GM19452 (cell line): ENCODE measurements around the gene ZNF536.

ENCODE experiments used
- ATAC-seq: cut with Tn5 transposase; IDR thresholded peaks from one replicate; pipeline ENCODE4 v1.9.1; 2021; ENCODE audit not compliant: unreplicated experiment

The ZNF536 gene

DNA sequence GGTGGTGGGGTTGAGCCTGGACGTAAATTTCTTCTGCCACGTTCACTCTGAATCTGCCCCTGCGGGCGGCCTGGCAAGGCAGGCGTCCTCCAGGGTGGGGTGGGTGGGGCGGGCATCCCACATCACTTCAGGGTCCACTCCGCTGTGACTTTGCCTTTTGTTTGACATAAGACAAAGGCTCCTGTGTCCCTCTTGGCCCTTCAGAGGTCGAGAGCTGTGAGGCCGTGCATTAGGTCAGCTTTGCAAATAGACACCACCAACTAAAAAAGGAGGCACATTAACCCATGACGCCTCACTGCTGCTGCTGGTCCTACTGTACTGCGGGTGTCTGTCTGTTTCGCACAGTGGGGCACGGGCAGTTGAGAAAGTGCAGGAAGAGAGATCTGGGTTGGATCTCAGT, 10.5 kb upstream of the ZNF536 start:
- ATAC-seq: no peak

DNA sequence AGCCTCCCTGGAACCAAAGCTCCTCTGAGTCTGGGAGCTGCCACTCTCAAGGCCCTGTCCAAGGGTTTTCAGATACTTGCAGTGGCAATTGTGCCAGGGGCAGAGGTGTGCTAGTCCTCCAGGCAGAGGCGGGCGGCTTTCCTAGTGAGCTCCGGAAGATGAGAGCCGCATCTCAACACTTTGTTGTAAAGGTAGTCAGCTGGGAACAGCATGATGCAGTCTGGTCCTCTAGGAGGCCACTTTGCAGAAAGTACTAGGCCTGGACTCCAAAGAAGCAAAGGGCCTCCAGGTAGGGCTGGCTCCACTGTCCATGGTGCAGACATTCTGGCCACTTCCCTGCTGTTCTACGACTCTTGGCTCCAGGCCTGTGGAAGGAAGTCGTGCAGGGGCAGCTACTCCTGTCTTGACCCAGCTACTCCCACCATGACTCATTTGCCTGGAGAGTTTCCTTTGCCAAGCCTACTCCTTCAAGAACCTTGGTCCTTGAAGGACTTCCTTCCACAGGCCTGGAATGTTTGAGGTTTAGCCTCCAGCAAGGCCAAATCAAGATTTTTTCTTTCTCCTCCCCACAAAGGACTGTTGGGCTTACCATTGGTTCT, 9.9 kb upstream of the ZNF536 start:
- no peak for ATAC-seq

DNA sequence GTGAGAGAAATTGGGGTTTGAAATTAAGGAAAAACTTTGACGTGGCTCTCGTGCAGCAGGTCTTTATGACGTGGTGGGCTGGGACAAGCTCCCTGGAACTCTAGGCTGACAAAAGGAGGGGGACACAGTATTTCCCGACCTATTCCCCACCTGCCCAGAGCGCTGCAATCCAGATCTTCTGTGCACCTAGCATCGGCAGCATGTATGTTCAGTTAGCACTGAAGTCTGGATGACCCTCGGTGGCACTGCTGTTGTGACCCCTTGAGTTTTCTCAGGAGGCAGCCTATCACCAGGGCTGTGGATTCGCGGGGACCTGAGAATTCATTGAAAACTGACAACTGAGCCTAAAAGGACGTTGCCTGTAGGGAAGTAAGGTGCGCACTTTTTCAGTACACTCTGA, 9.1 kb upstream of the ZNF536 start:
- ATAC-seq: no peak

DNA sequence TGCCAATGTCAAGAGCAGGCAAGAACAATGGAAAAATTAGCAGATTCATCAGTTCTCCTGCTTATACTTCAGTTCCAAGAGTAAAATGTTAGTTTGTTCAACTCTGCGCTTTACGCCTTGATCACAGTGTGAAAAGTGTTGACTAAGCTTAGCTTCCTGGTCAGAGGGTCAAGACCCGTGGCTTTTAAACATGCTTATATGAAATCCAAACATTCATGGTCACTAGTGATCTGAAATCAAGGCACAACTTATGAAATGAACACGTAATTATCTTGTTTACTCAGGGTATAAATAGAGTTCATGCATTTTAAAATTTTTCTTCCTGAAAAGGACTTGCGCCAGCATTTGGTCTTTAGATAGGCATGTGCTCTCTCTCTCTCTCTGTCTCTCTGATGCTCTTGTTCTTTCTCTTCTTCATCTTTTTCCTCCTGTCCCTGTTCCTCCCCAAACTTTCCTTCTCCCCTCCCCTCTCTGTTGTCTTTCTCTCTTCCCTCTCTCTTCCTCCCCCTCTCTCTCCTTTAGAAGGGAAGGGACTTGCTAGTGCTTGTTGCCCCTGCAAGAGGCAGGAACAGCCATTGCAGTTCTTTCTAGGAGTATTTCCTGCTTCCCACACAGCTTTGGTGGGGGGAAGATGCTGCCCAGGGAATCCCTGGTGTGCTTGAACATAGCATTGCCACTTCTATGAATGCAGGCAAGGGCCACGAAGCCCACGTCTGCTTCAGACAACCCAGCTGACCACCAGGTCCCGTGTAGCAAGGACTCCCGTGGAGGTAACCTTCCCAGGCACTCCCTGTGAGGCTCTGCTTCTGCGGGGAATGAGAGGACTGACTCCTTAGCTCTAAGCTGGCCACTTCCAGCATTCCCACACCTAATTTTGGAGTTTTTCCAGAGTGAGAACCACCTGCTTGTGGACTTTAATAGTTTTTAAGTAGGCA, 7.1 kb upstream of the ZNF536 start:
- ATAC-seq: no peak

DNA sequence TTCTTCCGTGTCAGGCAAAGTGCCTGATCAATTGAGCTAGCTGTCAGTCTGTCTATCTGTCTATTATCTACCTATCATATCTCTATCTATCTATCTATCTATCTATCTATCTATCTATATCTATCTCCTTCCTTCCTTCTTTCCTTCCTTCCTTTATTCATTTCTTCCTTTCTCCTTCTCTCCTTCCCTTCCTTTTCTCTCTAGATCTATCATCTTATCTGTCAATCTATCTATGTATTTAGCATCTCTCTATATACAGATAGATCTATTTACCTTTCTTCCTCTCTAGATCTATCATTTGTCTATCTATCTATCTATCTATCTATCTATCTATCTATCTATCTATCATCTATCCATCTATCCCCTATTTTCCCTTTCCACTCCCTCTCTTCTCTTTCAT, 5.9 kb upstream of the ZNF536 start:
- ATAC-seq: no peak

DNA sequence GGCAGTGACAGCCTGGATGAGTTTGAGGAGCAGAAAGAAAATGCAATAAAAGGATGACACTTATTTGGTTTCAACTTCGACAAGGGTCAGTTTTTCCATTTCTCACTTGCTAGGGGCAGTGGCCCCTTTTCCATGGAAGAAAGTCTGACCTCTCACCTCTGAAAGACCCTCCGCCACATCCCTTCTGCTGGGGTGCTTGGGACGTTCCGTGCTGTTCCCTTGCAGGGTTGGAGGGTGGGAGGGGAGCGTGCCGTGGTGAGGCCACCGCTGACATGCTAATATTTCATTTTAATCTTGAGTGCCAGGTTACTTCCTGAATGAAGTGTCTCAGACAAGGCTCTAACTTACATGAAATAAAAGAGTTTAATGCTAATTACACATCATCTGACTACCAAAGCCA, 5.2 kb upstream of the ZNF536 start:
- no peak for ATAC-seq

DNA sequence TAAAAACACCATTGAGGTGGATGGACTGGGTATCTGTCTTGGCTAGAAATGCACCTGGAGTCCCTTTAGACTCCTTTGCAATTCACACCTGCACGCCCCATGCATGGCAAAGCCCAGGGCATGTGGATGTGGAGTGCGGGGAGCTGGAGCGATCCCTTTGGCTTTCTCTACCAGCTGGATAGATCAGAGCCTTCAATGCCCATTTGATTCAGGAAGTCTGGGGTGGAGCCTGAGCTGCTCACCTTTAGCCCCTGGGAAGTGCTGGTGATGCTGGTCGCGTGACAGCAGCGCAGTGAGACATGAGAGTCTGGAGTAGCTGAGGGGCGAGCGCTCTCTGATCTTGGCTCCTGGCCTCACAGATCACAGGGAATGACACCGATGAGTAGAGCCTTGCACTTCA, 4.8 kb upstream of the ZNF536 start:
- no peak for ATAC-seq

DNA sequence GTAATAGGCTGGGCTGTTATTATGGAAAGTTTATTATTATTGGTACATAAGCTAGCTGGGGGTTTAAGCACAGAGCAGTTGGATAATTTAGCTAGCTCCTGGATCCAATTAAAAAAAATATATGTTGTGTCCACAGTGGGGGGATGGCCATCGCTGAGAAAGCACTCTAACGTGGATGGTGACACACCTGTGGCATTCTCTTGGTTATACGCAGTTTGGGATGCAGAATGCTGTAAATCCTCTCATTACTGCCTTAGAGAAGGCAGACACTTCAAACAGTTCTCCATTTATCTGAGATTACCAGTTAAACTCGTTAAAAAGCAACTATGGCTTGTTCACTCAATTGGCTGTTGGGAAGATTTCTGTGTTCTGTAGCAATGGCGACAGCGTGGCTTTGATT, 2.4 kb upstream of the ZNF536 start:
- no peak for ATAC-seq

DNA sequence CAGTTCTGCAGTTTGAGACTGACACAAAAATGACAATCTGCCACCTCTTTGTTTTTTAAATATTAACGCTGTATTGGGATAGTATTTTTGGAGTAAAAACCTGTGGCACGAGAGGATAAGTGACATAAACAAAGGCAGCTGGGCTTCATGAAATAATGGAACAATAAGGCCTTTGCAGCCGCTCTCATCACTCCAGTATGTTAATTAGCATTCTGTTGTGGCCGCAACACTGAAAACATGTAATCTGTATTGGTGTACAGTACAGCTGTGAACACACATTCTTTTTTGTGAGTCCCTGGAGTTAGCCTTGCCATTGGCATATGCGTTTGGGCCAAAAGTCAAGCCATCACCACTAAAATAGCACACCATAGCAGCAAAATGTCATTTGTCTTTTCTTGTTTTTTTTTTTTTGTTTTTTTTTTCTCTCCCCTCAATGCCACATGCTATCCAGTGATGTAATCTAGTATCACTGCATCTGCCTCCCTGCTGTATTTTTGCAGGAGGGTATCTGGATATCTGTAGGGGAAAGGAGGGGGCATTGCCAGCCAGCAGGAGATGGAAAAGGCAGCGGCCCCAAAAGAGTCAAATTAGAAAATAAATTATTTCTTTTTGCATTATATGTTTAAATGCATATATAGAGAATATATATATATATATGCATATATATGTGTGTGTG, 885 bp upstream of the ZNF536 start:
- ATAC-seq: no peak

DNA sequence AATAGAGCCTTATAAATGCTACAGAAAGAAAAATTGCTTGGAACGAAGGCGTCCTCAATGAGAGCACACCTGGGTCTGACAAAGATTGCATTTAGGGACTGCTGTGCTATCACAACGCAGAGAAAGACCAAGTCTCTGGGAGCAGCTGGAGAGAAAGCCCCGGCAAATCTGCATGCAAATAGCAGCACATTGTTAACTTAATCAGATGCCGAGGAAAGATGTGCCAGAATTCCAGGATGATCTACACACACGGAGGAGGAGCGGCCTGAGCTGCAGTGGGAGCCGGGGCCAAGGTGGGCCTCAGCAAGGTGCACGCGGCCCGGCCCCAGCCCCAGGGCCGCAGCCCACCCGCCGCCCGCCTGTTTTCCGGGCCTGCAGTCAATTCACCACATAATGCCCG, 1.4 kb downstream of the ZNF536 start:
- ATAC-seq: no peak

DNA sequence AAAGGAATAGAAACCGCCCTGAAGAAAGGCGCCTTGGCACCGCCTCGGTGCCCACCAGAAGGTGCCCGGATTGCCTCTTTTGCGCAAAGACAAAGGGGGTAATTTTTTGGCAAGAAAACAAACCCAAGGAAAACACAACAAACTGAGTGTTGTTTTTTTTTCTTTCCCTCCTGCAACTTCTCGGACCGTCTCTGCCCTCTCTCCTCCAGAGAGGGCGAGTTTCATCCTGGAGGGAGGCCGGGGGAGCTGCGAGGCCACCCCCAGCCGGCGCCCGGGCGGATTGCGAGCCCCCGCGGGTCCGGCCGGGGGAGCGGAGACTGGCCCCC, 2.3 kb downstream of the ZNF536 start:
- ATAC-seq: no peak

DNA sequence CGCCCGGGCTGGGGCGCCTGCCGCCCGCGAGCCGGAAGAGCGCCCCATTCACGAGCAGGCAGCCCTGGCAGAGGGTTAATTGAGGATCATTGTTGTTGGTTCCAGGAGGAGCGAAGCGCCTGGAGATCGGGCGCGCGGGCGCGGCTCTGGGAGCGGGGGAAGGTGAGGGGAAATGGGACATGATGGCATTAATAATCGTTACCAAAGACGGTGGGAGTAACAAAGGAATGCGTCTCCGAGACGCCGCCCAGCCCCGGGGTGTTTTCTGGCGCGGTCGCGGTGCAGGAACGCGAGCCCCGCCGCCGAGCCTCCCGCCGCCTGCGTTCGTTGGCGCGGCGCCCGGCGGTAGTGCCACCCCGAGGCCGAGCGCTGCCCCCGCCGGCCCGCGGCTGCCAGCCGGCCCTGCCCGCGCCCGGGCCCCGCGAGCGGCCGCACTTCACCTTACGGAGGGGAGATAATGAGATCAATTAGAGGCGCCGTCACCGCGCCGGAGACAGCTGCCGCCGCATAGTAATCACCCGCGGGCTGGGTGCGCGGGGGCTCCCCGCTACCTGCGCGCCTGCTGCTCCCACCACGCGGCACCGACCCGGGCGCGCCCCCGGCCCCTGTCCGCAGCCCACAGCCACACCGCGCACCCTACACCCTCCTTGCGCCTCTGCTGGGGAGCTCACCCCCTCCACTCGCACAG, 2.8 kb downstream of the ZNF536 start:
- no peak for ATAC-seq

DNA sequence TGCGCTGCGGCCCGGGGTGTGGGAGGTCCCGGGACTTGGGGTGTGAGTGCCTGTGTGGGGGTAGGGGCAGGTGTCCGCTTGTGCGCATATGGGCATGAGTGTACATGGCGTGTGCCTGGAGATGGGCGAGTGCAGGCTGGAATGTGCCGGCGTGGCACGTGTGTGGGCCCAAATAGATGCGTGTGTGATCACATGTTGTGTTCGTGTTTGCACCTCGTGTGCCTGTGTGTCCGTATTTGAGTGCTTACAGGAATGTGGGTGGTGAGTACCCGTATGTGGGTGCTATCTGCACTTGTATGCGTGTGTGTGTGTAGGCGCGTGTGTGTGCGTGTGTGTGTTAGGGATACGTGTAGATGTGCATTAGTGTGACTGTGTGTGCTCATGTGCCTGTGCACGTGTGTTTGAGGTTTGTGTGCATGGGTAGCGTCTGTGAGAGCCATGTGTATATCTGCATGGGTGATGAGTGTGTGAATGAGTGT, 3.4 kb downstream of the ZNF536 start:
- no peak for ATAC-seq

DNA sequence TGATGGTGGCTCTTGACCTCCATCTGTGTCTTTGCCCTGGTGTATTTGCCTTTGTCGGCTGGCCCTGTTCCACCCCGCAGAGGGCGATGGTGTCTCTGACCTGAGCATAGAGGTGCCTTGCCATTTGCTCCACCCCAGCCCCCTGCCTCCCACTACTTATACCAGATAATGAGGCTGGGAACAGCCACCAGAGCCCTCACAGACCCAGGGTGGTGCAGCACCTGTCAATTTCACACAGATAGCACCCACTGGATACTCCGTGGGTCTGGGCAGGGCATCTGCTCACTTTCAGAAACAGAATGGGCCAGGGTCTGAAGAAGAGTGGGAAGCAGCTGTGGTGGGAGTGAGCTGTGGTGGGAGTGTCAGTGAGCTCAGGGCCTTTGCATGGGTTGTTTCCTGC, 4.1 kb downstream of the ZNF536 start:
- ATAC-seq: no peak

DNA sequence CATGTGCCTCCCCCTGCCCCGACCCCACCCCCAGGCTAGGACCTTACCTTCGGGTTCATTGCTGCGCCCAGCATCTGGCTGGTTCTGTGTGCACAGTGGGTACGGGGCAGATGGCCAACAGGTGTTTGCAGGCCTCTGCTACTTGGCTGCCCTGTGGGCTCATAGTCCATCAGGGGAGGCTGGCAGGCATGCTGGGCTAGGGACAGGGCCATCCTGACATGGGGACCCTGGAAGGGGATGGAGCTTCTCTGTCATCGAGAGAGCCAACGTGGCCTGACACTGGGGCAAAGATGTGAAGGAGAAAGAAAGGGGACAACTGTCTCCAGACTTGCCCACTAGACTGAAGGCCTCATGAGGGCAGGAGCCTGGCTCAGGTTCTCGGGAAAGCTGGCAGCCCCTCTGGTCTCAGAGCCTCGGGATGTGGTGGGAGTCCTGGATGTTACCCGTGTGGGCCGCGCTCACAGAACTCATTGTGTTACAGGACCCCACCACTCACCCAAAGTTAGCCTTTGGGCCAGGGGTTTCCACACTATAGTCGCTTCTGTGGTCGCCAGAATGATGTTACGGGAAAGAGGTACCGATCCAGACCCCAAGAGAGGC, 4.7 kb downstream of the ZNF536 start:
- no peak for ATAC-seq

DNA sequence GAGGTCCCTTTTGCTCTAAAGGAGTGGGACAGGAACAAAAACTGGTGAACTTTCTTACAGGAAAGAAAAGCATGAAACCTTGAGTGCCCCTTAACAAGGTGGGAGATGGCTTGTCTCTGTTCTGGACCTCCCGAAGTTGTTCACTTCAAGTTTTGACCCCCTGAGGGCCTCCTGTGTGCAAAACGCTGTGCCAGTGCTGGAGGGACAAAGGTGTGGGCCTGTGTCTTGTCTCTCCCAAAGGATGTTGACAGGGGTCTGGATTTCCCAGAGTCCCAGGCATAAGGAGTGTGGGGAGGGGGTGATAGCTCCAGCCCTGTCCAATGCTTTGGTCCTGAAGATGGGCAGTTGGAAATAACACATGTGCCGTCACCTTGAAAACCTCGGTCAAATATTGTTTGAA, 6.5 kb downstream of the ZNF536 start:
- ATAC-seq: no peak

DNA sequence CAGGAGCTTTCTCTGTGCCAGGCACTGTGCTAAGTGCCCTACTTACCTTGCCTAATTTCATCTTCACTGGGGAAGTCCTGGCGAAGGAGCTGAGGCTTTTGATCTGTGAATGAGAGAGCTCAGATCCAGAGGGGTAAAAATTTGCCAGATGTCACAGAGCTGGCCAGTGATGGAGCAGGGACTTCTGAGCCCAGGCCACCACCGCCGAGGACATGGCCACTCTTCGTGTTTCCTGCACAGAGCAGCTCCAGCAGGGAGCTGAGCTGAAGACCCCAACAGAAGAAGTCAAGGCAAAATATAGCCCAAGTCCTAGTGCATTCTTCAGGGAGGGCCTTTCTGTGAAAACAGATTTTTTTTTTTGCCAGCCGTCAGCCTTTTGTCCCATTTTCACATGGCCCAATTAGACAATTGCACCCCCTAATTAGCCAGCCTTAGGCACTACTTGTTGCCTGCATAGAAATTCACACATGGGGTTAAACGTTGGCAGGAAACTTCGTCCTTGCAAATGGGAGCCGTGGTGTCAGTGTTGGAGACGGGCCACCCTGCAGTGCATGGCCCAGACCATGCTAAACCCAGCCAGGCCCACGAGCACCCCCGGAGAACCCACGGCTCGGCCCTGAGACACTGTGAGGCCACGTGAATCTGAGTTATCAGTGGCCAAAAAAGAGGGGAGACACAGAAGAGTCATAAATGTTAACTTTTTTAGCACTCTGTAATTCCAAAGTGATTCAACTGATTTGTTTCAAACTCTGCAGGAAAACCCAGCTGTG, 7.8 kb downstream of the ZNF536 start:
- no peak for ATAC-seq

DNA sequence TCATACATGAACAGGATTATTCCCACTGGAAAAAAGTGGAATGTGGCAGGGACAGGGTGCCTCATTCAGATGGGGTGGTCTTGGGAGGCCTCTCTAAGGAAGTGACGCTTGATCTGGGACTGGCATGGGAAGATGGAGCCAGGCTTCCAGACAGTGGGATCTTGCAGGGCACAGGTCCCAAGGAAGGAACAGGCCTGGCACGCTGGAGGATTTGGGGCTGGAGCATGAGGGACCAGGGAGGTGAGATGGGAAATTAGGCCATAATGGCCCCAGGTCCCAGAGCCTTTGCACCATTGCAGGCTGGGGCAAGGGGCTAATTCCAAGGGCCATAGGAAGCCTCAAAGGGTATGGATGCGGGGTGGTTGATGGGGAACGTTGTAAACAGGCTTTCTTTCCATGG, 9.2 kb downstream of the ZNF536 start:
- no peak for ATAC-seq

DNA sequence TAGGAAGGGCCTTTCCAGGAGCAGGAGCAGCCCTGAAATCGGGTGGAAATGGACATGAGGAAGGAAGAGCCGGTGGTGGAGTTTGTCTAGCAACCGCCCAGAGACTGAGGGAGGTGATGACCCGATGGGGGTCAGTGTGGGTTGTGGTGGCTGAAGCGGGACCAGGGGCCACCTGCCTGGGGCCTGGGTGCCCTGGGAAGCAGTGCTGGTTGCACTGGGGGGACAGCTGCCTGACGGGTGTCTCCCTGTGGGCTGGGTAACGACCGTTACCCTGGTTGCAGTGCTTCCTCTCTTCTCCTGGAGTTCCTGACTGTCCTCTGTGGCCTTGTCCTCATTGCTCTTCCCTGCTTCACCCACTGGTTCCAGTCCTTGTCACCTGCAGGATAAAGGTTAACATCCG, 13.0 kb downstream of the ZNF536 start:
- ATAC-seq: no peak

DNA sequence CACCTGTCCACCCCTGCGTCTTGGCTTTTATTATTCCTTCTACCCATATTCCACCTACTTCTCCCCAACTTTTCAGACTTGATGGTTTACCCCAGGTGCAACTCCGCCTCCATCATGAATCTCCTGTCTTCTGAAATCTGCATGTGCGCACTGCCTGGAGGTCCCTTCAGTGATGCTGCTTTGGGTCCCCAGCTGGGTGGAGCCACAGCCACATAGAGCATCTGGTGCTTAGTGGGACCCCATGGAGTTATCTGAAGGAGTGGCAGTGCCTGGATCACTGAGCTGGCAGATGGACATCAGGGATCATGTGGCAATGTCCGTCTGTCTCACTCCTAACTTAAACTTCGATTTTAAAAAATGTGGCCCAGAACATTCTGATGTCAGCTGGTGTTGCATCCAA, 13.5 kb downstream of the ZNF536 start:
- no peak for ATAC-seq
